Sigmoid colon (tissue), 7 donors: ENCODE data around the gene KLHL29. TPM values are rescaled to one million over a fixed set of nuclear protein-coding genes. Genes with fewer than 3 reads are reported as not detected.

Source experiments
- DNase-seq: peaks from one replicate; pipeline ENCODE4 v3.0.0-alpha.2; 2019
- H3K27ac ChIP-seq, 4 donors: fragments of 200-600 bp; sonication (generic); one replicate each; pipeline ENCODE4 v1.5.1; 2016 to 2019; ENCODE audit warnings: mild to moderate bottlenecking in 1 of 4
- H3K27me3 ChIP-seq, 3 donors: fragments of 200-600 bp; sonication (generic); one replicate each; pipeline ENCODE4 v1.5.1; 2019; ENCODE audit warnings: mild to moderate bottlenecking in 1 of 3
- H3K36me3 ChIP-seq, 4 donors: fragments of 200-600 bp; sonication (generic); one replicate each; pipeline ENCODE4 v1.5.1; 2016 to 2019
- H3K4me1 ChIP-seq, 4 donors: fragments of 200-600 bp; sonication (generic); one replicate each; pipeline ENCODE4 v1.5.1; 2017 to 2019
- H3K4me3 ChIP-seq, 4 donors: fragments of 200-600 bp; sonication (generic); one replicate each; pipeline ENCODE4 v1.5.1; 2017 to 2019; ENCODE audit warnings: mild to moderate bottlenecking in 2 of 4, moderate library complexity in 1 of 4
- H3K9me3 ChIP-seq, 4 donors: fragments of 200-600 bp in 3 of 4; sonication (generic) in 3 of 4; one replicate each; pipeline versions ENCODE4 v1.5.1 to v1.6.1; 2013 to 2019
- CTCF ChIP-seq, 4 experiments: fragments of 450-650 bp in 3 of 4; fragments of 200-600 bp in 1 of 4; IDR thresholded peaks; one replicate each; pipeline ENCODE4 v1.5.1; 2016 to 2019; ENCODE audit warnings: antibody characterized with exemption in 4 of 4, mild to moderate bottlenecking in 3 of 4, moderate library complexity in 2 of 4
- EP300 ChIP-seq, 4 donors: sonication (generic); formaldehyde crosslinking; IDR thresholded peaks; one replicate each; pipeline ENCODE4 v1.6.1; 2017; ENCODE audit warnings: antibody characterized with exemption in 4 of 4
- POLR2A ChIP-seq, 2 donors: fragments of 450-650 bp; IDR thresholded peaks; one replicate each; pipeline ENCODE4 v1.6.1; 2016; ENCODE audit warnings: antibody characterized with exemption in 2 of 2, mild to moderate bottlenecking in 2 of 2, moderate library complexity in 2 of 2
- POLR2AphosphoS5 ChIP-seq, 4 donors: sonication (generic); formaldehyde crosslinking; IDR thresholded peaks; one replicate each; pipeline ENCODE4 v1.6.1; 2017; ENCODE audit warnings: antibody characterized with exemption in 4 of 4
- WGBS, 2 donors: extraction: QIAGEN DNeasy Blood & Tissue Kit; methylation state at CpG; one replicate each; pipeline ENCODE4 v1.1.7; 2013; 5-methylcytosine and 5-hydroxymethylcytosine counted together
- intact Hi-C: fragments of 100-400 bp; cut with DNase I; formaldehyde crosslinking; loops from one replicate; pipeline ENCODE4 v1.15.1; 2023
- polyA plus RNA-seq, 3 donors: library from polyadenylated mRNA; stranded (reverse); fragments of 200-250 nt; gene quantifications; one replicate each; pipeline ENCODE4 v1.2.3, GENCODE V29; 2013
- total RNA-seq, 4 donors: library from RNA; depleted of rRNA; stranded (reverse); fragments of >200 nt; gene quantifications; one replicate each; pipeline ENCODE4 v1.1.0, GENCODE V29; 2016
- donor health status: healthy with polysubstance abuse.
- donor health status: Bipolar disorder and iron deficiency.
- donor health status: healthy.

The KLHL29 gene
- total and polyA plus RNA-seq, 7 donors: 0.46 to 25.5 (median 6.3) TPM

GRCh38 chr2:23563673-23564614, 179.0 kb downstream of the KLHL29 start:
- Histone ChIP-seq H3K27me3 (no peaks in the 10 kb centered on the region), H3K36me3 (peaks cover 0 to 9% (median 0%) of the 10 kb centered on the region in 4 donors), H3K9me3 (no peaks in the 10 kb centered on the region), H3K27ac (peak overlapping the region; percentile 73 to 85 (median 76)), H3K4me3 (no peak overlapping the region), H3K4me1 (peaks cover 0 to 77% (median 63%) of the 10 kb centered on the region in 4 donors)
- intact Hi-C loops: loop anchor here (2.0 kb wide), 1 partner anchor 53 kb away; no protein-coding TSS in a partner anchor
- TF ChIP-seq POLR2AphosphoS5 (IDR thresholded peaks at IDR 0.05) (peak; percentile 21 to 70 (median 53)), POLR2A (IDR thresholded peaks at IDR 0.05) (no peak), CTCF (IDR thresholded peaks at IDR 0.05) (peak in 2 of 4 experiments; percentile 7 to 29)
- peak; percentile 88 for DNase-seq
- WGBS, 2 donors: 76 to 84% methylated on average over 22 of the region's 22 CpGs

DNA sequence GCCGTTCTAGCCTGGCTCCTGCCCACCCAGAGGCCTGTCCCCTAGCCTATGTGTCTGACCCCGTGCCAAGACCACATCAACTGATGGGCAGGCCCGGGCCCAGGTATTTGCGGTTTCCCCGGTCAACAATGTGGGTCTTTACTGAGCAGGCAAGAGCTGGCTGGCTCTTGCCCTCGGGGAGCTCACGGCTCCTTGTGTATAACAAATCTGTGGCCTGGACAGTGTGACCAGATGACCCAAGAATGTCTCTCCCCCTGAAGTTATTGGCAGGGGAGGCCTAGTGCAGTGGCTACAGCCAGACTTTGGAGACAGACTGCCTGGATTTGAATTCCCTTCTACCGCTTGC, 179.6 kb downstream of the KLHL29 start:
- H3K36me3 ChIP-seq: peaks cover 0 to 9% (median 0%) of the 10 kb centered on the region in 4 donors
- intact Hi-C loops: loop anchor here (2.0 kb wide), 1 partner anchor 52 kb away; no protein-coding TSS in a partner anchor
- TF ChIP-seq POLR2AphosphoS5 (IDR thresholded peaks at IDR 0.05) (peak in 2 of 4 donors; percentile 7 to 35), EP300 (IDR thresholded peaks at IDR 0.05) (no peak)
- H3K27ac ChIP-seq: peak overlapping the region; percentile 73 to 85 (median 76)
- 83 to 90% methylated on average over 8 of the region's 8 CpGs for WGBS, 2 donors
- H3K27me3 ChIP-seq: no peaks in the 10 kb centered on the region
- no peaks in the 10 kb centered on the region for H3K9me3 ChIP-seq
- peaks cover 0 to 84% (median 69%) of the 10 kb centered on the region in 4 donors for H3K4me1 ChIP-seq
- H3K4me3 ChIP-seq: no peak overlapping the region
- no peak for DNase-seq

- H3K4me3 ChIP-seq: no peak overlapping the region
- H3K9me3 ChIP-seq: no peaks in the 10 kb centered on the region
- no peak for TF ChIP-seq CTCF (IDR thresholded peaks at IDR 0.05)
- TF ChIP-seq POLR2AphosphoS5 (IDR thresholded peaks at IDR 0.05): no peak
- TF ChIP-seq POLR2A (IDR thresholded peaks at IDR 0.05): no peak
- TF ChIP-seq EP300 (IDR thresholded peaks at IDR 0.05): no peak
- H3K27ac ChIP-seq: peak overlapping the region; percentile 73 to 85 (median 76)
- peaks cover 0 to 91% (median 77%) of the 10 kb centered on the region in 4 donors for H3K4me1 ChIP-seq
- H3K27me3 ChIP-seq: no peaks in the 10 kb centered on the region
- 94 to 95% methylated on average over 9 of the region's 9 CpGs for WGBS, 2 donors
- peaks cover 0 to 9% (median 0%) of the 10 kb centered on the region in 4 donors for H3K36me3 ChIP-seq
- intact Hi-C loops: loop anchor here (2.0 to 5.0 kb wide), 2 partner anchors 37 to 51 kb away; no protein-coding TSS in a partner anchor
- DNase-seq: no peak
These were observed 180.4 kb downstream of the KLHL29 start for GRCh38 chr2:23565374-23565773.

DNA sequence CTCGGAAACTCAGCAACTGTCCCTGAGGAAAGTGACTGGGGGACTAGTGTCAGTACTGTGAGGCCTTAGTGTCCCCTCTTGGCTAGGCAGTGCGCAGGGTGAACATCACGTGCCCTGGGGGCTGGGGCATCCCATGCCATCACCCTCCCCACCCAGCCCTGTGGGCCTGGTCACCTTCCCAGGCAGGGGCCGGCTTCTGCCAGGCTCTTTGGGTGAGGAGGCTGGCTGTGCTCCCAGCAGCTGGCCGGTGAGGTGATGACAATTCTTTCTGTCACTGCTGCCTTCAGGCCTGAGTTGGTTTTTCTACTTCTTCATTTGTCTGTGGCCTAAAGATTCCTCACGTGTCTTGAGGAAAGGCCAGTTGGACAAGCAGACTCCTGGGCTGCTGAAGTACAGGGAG, 180.8 kb downstream of the KLHL29 start:
- H3K4me1 ChIP-seq: peaks cover 0 to 91% (median 78%) of the 10 kb centered on the region in 4 donors
- H3K9me3 ChIP-seq: no peaks in the 10 kb centered on the region
- H3K4me3 ChIP-seq: no peak overlapping the region
- no peak for TF ChIP-seq EP300 (IDR thresholded peaks at IDR 0.05)
- no peak for TF ChIP-seq CTCF (IDR thresholded peaks at IDR 0.05)
- TF ChIP-seq POLR2A (IDR thresholded peaks at IDR 0.05): no peak
- TF ChIP-seq POLR2AphosphoS5 (IDR thresholded peaks at IDR 0.05): no peak
- H3K27ac ChIP-seq: peak overlapping the region; percentile 73 to 85 (median 76)
- H3K36me3 ChIP-seq: peaks cover 0 to 9% (median 0%) of the 10 kb centered on the region in 4 donors
- 94% methylated on average over 6 of the region's 6 CpGs for WGBS, 2 donors
- no peaks in the 10 kb centered on the region for H3K27me3 ChIP-seq
- intact Hi-C loops: loop anchor here (2.0 to 5.0 kb wide), 2 partner anchors 36 to 51 kb away; no protein-coding TSS in a partner anchor
- no peak for DNase-seq
